GM10847 (cell line): ENCODE data around the gene SEC61A1.

Source experiments
- POLR2A ChIP-seq: IDR thresholded peaks from 2 replicates; pipeline ENCODE4 v1.6.1; 2011; ENCODE audit not compliant: insufficient read length; ENCODE audit errors: extremely low read depth

The SEC61A1 gene

GRCh38 chr3:128071771-128072453, 19.7 kb downstream of the SEC61A1 start:
- no peak for TF ChIP-seq POLR2A

GRCh38 chr3:128072454-128073184, 20.4 kb downstream of the SEC61A1 start:
- TF ChIP-seq POLR2A = no peak

- no peak for TF ChIP-seq POLR2A
Observed at GRCh38 chr3:128073185-128073725, 21.0 kb downstream of the SEC61A1 start.

- no peak for TF ChIP-seq POLR2A
Observed at GRCh38 chr3:128073807-128074206, 21.6 kb downstream of the SEC61A1 start.

- TF ChIP-seq POLR2A = no peak
Observed at GRCh38 chr3:128074851-128075521, 22.7 kb downstream of the SEC61A1 start.

- TF ChIP-seq POLR2A = no peak
Observed at GRCh38 chr3:128075522-128076482, 23.6 kb downstream of the SEC61A1 start.

GRCh38 chr3:128076483-128077201, 24.4 kb downstream of the SEC61A1 start:
- no peak for TF ChIP-seq POLR2A

- TF ChIP-seq POLR2A = no peak
Observed at GRCh38 chr3:128077202-128077624, 25.0 kb downstream of the SEC61A1 start.

GRCh38 chr3:128077665-128078064, 25.4 kb downstream of the SEC61A1 start:
- no peak for TF ChIP-seq POLR2A

GRCh38 chr3:128078322-128078721, 26.1 kb downstream of the SEC61A1 start:
- no peak for TF ChIP-seq POLR2A

- TF ChIP-seq POLR2A = no peak
Observed at GRCh38 chr3:128078875-128079274, 26.6 kb downstream of the SEC61A1 start.

GRCh38 chr3:128079823-128080222, 27.6 kb downstream of the SEC61A1 start:
- no peak for TF ChIP-seq POLR2A

GRCh38 chr3:128080323-128081080, 28.3 kb downstream of the SEC61A1 start:
- no peak for TF ChIP-seq POLR2A
